Measurements from ENCODE around the gene TTC24.
"Not testable (repeated sequence)": the region's sequence is repeated elsewhere in the genome, so short reads cannot be mapped to it uniquely, and the experiment has no call there.

TTC24 gene

DNA sequence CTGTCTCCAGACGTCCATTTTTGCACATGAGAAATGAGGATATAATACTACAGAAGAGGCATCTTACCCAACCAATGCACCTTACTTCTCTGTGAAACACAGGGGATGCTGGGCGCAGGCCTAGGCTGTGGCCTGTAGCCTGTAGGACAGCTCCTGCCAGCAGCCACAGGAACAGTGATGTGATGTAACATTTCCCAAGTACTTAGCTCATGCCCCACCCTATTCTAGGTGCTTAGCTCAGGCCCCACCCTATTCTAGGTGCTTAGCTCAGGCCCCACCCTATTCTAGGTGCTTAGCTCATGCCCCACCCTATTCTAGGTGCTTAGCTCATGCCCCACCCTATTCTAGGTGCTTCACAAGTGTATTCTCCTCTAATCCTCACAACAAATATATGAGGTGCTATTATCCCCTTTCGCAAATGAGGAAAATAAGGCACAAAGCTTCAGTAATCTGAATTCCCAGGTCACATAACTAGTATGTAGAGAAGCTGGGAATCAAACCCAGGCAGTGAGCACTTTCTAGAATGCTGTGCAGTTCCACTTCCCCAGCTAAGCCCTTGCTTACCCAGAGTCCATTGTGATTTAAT, 7.5 kb downstream of the TTC24 start:
- no peak for DNase-seq (ENCODE audit: low read depth in 3 of 3)

DNA sequence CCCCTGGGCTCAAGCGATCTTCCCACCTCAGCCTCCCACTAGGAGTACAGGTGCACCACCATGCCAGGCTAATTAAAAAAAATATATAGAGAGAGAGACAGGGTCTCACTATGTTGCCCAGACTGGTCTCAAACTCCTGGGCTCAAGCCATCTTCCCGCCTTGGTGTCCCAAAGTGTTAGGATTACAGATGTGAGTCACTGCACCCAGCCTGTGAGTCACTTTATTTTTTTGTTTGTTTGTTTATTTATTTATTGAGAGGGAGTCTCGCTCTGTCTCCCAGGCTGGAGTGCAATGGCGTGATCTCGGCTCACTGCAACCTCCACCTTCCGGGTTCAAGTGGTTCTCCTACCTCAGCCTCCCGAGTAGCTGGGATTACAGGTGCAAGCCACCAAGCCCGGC, 8.4 kb downstream of the TTC24 start:
- DNase-seq (ENCODE audit: low read depth in 3 of 3) = not testable (repeated sequence)

DNA sequence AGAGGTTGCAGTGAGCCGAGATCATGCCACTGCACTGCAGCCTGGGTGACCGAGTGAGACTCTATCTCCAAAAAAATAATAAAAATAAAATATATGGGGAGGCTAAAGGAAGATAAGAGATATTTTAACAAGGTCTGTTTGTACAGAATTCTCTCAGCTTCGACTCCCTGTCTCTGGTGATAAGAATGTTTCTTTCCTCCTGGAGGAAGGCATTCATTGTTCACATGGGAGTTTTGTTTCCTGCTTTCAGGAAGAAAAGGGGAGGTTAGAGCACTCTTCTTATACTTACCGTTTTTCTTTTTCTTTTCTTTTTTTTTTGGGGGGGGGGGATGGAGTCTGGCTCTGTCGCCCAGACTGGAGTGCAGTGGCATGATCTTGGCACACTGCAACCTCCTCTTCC, 10.0 kb downstream of the TTC24 start:
- DNase-seq (ENCODE audit: low read depth in 3 of 3) = no peak

DNA sequence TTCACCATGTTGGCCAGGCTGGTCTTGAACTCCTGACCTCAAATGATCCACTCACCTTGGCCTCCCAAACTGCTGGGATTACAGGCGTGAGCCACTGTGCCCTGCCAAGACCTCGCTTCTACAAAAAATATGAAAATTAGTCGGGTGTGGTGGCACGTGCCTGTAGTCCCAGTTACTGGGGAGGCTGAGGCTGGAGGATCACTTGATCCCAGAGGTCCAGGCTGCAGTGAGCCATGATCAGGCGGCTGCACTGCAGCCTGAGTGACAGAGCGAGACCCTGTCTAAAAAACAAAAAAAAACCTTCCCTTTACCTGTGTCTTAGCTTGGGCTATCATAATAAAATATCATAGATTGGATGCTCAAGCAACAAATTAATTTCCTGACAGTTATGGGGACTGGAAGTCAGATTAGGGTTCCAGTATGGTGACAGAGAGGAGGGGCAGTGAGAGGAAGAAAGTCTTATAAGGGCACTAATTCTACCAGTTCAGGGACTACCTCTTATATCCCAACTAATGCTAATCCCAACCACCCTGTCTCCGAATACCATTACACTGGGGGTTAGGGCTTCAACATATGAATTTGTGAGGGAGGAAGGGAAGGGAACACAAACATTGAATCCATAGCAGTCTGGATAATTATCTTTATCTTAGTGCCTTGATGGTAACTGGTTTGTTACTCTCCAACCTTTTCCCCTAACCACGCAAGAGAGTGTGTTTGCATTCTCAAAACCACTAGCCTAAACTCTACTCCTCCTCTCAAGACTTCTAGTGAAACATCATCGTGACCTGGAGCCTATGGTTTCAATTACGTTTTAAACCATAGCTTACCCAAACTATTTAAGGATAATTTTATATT, 11.0 kb downstream of the TTC24 start:
- no peak for DNase-seq (ENCODE audit: low read depth in 3 of 3)

DNA sequence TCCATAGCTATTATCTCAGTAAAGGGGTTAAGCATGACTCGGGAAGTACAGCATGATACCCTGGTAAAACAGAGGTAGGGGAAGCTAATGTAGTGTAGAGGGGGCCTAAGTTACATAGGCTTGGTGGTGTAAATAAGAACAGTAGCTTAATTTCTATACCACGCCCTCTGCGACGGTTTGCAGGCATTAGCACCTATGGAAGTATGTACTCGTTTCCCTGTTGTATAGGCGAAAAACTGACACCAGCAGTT, 11.6 kb downstream of the TTC24 start:
- DNase-seq (ENCODE audit: low read depth in 3 of 3) = no peak

DNA sequence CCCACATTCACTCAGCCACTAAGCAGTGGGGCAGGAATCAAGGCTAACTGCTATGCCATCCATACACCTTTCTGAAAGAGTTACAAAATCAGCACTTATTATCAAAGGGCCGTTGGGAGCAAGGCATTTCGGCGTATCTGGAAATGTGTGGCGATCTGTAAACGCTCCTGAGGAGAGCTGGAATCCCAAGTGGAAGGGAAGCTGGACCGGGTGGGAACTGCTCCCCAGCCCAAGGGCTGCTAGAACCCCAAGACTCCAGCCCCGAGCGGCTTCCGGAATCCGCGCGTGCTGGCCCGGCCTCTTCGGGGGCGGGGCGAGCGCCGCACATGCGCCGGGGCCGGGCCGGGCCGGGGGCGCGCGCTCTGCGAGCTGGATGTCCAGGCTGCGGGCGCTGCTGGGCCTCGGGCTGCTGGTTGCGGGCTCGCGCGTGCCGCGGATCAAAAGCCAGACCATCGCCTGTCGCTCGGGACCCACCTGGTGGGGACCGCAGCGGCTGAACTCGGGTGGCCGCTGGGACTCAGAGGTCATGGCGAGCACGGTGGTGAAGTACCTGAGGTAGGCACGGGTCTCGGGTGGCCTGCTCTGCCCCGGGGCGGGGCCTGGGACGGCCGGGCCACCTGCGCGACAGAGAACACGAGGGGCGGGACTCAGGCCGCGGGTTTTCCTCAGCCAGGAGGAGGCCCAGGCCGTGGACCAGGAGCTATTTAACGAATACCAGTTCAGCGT, 12.1 kb downstream of the TTC24 start, which contains the start of gene NAXE:
NAXE (plus strand) TSS at position 345 of the 726 bp plus-strand sequence; CDS start at position 374, 29 bp downstream.
- DNase-seq (ENCODE audit: low read depth in 3 of 3) = peak; percentile 40 to 68 (median 58)

DNA sequence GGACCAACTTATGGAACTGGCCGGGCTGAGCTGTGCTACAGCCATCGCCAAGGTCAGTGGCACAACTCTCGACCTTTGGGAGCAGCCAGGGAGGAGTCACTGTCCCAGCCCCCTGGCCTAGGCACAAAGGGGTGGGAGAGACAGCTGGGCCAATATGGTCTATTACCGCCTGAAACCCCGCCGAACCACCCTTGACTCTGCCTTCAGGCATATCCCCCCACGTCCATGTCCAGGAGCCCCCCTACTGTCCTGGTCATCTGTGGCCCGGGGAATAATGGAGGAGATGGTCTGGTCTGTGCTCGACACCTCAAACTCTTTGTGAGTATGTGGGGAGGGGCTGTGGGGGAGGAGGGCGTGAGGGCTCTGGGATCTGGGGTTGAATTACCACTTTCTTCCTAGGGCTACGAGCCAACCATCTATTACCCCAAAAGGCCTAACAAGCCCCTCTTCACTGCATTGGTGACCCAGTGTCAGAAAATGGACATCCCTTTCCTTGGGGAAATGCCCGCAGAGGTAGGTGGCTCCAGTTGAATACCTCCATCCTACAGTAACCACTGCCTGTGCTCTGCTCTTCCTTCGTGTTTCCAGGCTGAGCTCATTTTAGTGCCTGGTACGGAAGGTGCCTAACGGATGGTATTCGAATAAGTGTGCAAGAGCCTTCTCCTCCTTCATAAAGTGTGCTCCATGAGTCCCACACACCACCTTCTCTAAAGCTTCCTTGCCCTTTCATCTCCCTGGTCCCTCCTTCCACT, 12.8 kb downstream of the TTC24 start:
- DNase-seq (ENCODE audit: low read depth in 3 of 3) = no peak

DNA sequence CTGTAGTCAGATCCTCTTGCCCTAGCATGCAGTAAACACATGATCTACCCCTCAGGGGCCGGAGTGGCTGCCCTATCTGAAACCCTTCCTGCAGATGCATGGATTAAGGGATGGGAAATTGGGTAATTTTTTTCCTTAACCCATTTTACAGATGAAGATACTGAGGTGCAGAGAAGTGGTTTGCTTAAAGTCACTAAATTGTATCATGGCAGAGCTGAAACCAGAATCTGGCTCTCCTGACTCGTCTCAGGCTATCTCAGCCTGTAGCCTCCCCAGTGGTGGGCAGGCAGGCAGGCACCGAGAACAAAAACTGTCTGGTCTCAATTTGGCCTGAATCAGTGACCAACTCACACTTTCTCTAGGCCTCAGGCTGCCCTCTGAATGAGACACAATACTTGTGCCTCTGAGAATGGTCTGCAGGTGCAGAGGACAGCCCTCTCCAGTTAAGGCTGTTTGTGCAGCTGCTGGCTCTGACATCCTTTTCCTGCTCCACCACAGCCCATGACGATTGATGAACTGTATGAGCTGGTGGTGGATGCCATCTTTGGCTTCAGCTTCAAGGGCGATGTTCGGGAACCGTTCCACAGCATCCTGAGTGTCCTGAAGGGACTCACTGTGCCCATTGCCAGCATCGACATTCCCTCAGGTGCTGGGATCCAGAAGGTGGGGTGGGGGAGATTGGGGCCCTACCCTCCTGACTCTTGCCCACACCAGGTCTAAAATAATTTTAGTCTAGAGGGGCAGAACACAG, 13.6 kb downstream of the TTC24 start:
- DNase-seq (ENCODE audit: low read depth in 3 of 3) = no peak

DNA sequence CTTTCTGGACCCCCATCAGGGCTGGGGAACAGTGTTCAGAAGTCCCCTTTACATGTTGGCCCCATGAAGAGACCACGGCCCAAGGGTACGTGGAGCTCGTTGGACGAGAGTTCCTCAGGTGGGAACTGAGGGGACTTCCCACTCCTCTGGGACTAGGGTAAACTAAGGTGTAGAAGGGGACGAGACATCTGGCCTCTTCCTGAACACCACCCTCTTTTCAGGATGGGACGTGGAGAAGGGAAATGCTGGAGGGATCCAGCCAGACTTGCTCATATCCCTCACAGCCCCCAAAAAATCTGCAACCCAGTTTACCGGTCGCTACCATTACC, 14.1 kb downstream of the TTC24 start:
- no peak for DNase-seq (ENCODE audit: low read depth in 3 of 3)

DNA sequence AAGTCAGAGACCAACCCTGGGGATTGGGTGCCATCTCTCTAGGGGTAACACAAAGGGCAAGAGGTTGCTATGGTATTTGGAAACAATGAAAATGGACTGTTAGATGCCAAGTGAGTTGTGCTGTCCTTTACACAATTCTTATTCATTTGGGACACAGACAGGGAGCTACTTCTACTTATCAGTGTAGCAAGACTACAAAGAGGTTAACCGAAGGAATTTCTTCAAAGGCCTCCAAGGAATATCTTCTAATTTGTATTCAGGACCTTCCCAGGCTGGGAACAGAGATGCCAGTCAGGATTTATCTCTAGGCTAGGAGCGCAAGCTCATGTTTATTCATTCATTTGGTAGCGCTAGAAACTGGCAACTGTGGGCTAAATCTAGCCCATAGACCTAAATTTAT, 14.7 kb downstream of the TTC24 start:
- no peak for DNase-seq (ENCODE audit: low read depth in 3 of 3)

DNA sequence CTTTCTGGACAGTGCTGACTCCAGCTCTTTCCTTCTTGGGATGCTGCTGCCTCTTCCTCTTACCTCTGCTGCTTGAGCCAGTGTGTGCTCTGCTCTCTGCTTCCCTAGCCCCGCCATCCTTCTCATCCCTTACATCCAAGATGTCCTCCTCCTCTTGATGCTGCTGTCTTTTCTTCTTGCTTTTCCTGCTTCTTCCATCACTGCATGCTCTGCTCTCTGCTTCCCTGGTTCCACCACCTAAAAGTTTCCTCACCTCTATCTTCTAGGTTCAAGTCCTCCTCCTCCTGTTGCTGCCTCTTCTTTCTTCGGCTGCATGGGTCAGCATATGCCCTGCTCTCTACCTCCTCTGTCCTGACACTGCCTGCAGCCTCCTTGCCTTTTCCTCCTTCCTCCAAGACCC, 15.5 kb downstream of the TTC24 start:
- DNase-seq (ENCODE audit: low read depth in 3 of 3) = no peak

DNA sequence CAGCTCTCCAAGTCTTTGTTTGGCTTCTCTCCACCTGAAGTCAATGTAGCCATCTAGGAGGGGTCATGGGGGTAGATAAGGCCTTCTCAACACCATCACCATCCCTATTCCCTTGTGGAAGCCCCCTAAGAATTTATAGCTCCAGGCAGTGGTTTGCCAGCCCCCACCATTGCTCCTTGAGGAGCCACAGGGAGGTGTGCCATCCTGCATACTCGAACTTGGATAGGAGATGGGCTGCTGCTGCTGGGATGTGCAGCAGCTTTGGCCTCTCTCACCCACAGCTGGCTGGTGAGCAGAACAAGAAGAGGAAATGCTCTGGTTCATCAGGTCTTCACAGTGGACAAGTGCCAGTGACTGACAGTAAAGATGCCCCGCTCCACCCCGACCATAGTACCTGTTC, 16.9 kb downstream of the TTC24 start:
- no peak for DNase-seq (ENCODE audit: low read depth in 3 of 3)

DNA sequence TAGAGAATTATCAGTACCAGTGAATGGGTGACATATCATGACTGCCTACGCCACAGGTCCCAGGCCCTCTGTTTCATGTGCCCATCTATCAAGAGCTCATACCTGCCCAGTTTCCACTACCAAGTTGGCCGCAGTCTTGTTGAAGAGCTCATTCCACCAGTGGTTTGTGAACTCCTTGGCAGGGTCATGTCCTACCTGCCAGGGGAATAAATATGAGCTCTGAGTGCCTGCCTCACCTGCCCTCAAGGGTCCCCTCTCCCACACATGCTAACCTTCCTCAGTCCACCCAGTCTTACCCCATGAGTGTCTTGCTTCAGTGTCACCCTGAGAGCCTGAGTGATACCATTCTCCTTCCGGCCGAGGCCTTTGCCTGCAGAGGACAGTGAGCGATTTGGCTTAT, 18.6 kb downstream of the TTC24 start:
- no peak for DNase-seq (ENCODE audit: low read depth in 3 of 3)

DNA sequence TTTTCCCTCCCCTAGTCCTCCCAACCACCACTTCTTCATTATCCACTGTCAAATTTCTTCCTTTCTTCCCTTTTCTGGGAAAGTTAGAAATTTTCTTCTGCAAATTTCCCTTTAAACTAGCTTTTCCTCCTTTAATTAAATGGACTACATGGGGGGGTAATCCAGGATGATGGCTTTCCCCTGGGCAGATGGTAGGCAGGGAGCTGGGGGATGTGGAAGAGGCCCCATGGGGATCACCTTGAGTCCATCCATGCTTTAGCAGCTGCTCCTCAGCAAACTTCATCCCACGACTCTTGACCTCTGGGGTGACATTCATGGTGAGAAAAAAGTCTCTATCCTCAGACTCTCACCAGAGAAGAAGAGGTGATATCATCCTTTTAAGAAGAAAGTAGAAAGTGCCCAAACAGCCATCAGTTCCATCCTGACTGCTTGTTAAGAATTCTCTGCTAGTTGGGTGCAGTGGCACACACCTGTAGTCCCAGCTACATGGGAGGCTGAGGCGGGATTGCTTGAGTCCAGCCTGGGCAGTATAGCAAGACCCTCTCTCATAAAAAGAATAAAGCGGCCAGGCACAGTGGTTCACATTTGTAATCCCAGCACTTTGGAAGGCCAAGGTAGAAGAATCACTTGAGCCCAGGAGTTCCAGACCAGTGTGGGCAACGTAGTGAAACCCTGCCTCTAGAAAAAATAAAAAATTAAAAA, 19.4 kb downstream of the TTC24 start:
- no peak for DNase-seq (ENCODE audit: low read depth in 3 of 3)

DNA sequence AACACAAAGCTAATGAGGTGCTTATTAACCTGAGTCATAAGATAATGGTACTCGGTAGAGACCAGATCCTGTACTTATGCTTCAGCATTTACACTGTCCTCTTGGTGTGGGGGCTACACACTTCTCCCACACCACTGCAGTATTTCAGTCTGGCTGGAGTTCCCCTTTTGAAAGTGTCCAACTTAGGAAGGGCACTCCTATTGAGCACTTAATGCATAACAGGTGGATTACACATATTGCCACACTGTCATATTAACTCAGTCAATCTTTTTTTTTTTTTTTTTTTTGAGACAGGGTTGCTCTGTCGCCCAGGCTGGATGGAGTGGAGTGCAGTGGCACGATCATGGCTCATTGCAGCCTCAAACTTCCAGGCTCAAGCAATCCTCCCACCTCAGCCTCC, 20.3 kb downstream of the TTC24 start:
- no peak for DNase-seq (ENCODE audit: low read depth in 3 of 3)

DNA sequence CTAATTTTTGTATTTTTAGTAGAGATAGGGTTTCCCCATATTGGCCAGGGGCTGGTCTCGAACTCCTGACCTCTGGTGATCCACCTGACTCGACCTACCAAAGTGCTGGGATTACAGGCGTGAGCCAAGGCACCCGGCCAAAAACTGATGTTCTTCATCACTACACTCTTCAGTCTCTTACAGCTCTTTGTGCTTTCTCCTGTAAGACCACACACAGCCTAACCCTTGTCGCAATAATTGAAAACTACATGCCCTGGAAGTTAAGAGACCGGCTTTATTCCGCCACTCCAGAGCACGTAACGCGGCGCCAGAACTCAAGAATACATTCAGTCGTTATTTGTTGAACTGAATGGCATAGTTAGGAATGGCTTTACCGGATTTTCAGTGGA, 21.2 kb downstream of the TTC24 start:
- no peak for DNase-seq (ENCODE audit: low read depth in 3 of 3)

DNA sequence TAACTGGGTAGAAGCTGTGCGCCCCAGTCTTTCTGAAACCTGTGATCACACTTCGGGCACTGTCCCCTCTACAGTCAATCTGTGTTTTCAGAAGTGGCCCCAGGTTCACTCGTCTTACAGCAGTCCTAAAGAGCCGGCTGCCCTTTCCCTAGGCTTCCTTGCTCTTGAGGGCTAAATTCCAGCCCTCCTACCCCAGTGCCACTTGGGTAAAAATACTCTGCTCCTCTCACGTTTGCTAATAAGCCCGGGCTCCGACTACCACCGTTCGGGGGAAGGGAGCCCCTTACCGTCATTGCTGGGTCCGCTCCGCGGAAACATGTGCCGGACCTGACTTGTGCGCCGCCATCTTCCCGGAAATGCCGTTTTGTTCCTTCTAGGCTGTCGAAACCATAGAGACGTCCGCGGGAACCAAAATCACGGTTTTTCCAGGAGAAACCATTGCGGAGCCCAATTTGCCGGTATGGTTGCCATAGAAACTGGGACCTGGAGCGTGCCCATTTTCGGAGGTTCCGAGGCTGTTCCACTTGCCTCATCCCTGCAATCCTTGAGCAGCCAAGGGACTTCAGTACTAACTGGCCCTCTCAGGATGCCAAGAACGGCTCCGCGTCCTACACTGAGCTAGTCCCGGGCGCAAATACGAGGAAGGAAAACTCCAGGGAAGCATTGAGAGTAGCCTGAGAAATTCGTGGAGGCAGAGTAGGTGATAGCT, 21.8 kb downstream of the TTC24 start, which contains the start of gene GPATCH4:
GPATCH4 (minus strand) TSS at position 358 of the 709 bp plus-strand sequence.
- DNase-seq (ENCODE audit: low read depth in 3 of 3) = peak; percentile 63 to 76 (median 66)

DNA sequence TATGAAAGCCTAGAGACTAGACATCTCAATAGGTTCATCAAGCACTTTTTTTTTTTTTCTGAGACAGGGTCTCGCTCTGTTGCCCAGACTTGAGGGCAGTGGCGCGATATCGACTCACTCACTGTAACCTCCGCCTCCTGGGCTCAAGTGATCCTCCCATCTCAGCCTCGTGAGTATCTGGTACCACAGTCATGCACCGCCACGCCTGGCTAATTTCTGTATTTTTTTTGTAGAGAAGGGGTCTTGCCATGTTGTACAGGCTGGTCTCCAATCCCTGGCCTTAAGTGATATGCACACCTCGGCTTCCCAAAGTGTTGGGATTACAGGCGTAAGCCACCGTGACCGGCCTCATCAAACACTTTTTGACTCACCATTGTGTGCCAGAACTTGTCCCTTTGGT, 22.4 kb downstream of the TTC24 start:
- no peak for DNase-seq (ENCODE audit: low read depth in 3 of 3)

DNA sequence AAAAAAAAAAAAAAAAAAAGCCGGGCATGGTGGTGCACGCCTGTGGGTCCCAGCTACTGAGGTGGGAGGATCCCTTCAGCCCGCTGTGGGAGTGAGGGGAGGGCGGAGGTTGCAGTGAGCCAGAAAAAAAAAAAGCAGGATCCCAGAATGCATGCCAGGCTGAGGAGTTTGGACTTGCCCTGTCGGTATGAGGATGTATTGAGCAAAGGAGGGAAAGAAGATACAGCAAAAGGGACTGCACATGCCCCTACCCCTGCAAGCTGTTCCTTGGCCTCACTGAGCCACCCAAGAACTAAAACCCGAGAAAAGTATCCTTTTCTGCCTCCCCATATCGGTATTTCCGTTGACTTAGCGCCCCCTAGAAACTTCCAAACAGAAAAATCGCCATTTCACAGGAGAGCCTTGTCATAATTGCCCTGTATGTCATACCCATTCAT, 23.1 kb downstream of the TTC24 start:
- DNase-seq (ENCODE audit: low read depth in 3 of 3) = no peak

DNA sequence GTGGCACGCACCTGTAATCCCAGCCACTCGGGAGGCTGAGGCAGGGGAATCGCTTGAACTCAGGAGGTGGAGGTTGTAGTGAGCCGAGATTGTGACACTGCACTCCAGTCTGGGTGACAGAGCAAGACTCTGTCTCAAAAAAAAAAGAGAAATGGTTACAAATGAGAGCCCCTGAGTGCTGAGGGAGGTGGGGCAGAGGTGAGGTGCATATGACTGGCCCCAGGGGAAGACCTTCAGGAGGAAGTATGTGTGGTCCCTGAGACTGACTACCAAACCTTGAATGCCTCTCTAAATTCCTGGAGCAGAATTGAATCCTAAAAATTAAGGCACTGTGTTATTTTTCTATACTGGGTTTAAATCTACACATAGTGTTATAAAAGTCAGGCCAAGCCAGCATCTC, 27.8 kb downstream of the TTC24 start:
- not testable (repeated sequence) for DNase-seq (ENCODE audit: low read depth in 3 of 3)
